T-helper 2 cell treated with Interferon-gamma antibody and Interleukin-4, amounts not matched to agents 100 ng/mL and 5 ng/mL, for 36 hours (primary cell): Measurements from ENCODE around the gene TRAPPC10. TPM values are rescaled to one million over a fixed set of nuclear protein-coding genes. Genes with fewer than 3 reads are reported as not detected.

Experiments used
- intact Hi-C: fragments of 100-400 bp; cut with micrococcal nuclease; formaldehyde crosslinking; loops from one replicate; pipeline ENCODE4 v1.15.1; 2023
- total RNA-seq: library from RNA; stranded (reverse); gene quantifications from 2 replicates; pipeline ENCODE4 v1.2.3, GENCODE V29; 2022

Gene TRAPPC10
- total RNA-seq, 1 donor from 2014 or later, result 70.4 TPM

GRCh38 chr21:43997766-43998742 is 14.1 kb upstream of the TRAPPC10 start:
- intact Hi-C loops, result no loop called here

- intact Hi-C loops, result no loop called here
Measured at GRCh38 chr21:44000360-44000759, 11.7 kb upstream of the TRAPPC10 start.

- intact Hi-C loops, result no loop called here
Measured at GRCh38 chr21:44002511-44002910, 9.6 kb upstream of the TRAPPC10 start.

- intact Hi-C loops, result no loop called here
Measured at GRCh38 chr21:44003307-44003966, 8.7 kb upstream of the TRAPPC10 start.

GRCh38 chr21:44005071-44005470 is 7.0 kb upstream of the TRAPPC10 start:
- intact Hi-C loops, result no loop called here

- intact Hi-C loops, result no loop called here
Measured at GRCh38 chr21:44005593-44005992, 6.5 kb upstream of the TRAPPC10 start.

GRCh38 chr21:44006017-44006619 is 6.0 kb upstream of the TRAPPC10 start:
- intact Hi-C loops, result no loop called here

GRCh38 chr21:44006656-44007055 is 5.5 kb upstream of the TRAPPC10 start:
- intact Hi-C loops, result no loop called here

GRCh38 chr21:44010429-44010828 is 1.7 kb upstream of the TRAPPC10 start:
- intact Hi-C loops, result loop anchor here (1.0 to 5.0 kb wide), 4 partner anchors 55 to 807 kb away; partner anchors contain the start of genes CFAP410 and SUMO3

GRCh38 chr21:44011123-44011522 is 986 bp upstream of the TRAPPC10 start:
- intact Hi-C loops, result loop anchor here (5.0 kb wide), 3 partner anchors 286 to 806 kb away; partner anchors contain the start of genes CFAP410 and SUMO3

- intact Hi-C loops, result loop anchor here (1.0 to 5.0 kb wide), 6 partner anchors 71 to 805 kb away; partner anchors contain the start of genes CFAP410, RRP1 and SUMO3
Measured at GRCh38 chr21:44012474-44013379, 618 bp downstream of the TRAPPC10 start.

GRCh38 chr21:44013380-44014088 is 1.4 kb downstream of the TRAPPC10 start:
- intact Hi-C loops, result loop anchor here (1.0 to 5.0 kb wide), 6 partner anchors 70 to 804 kb away; partner anchors contain the start of genes CFAP410, RRP1 and SUMO3

GRCh38 chr21:44017601-44018000 is 5.5 kb downstream of the TRAPPC10 start:
- intact Hi-C loops, result no loop called here

GRCh38 chr21:44018127-44018526 is 6.0 kb downstream of the TRAPPC10 start:
- intact Hi-C loops, result no loop called here

GRCh38 chr21:44018813-44019567 is 6.9 kb downstream of the TRAPPC10 start:
- intact Hi-C loops, result no loop called here

GRCh38 chr21:44019568-44019958 is 7.5 kb downstream of the TRAPPC10 start:
- intact Hi-C loops, result no loop called here

- intact Hi-C loops, result no loop called here
Measured at GRCh38 chr21:44020551-44020950, 8.4 kb downstream of the TRAPPC10 start.

- intact Hi-C loops, result no loop called here
Measured at GRCh38 chr21:44021064-44021463, 9.0 kb downstream of the TRAPPC10 start.

GRCh38 chr21:44024257-44024656 is 12.1 kb downstream of the TRAPPC10 start:
- intact Hi-C loops, result no loop called here
